HepG2 (cell line): ENCODE results near the gene SKIDA1. TPM values are rescaled to one million over a fixed set of nuclear protein-coding genes. Genes with fewer than 3 reads are reported as not detected.

ENCODE experiments used
- AGO2 ChIP-seq: fragments of 200-400 bp; formaldehyde crosslinking; optimal IDR thresholded peaks from 2 replicates; pipeline ENCODE3; 2017; ENCODE audit warnings: mild to moderate bottlenecking, low read depth, low read length, moderate library complexity
- ARNT ChIP-seq: fragments of 450-650 bp; IDR thresholded peaks from 2 replicates; pipeline ENCODE4 v1.6.1; 2017
- CSRNP1 ChIP-seq: sonication (generic); formaldehyde crosslinking; IDR thresholded peaks from 2 replicates; pipeline ENCODE4 v1.8.1; 2023; ENCODE audit warnings: mild to moderate bottlenecking, missing genetic modification reagents
- E2F5 ChIP-seq: sonication (generic); formaldehyde crosslinking; conservative IDR thresholded peaks from 2 replicates; pipeline ENCODE4 v1.4.0; 2020; ENCODE audit warnings: missing genetic modification reagents
- MAFG ChIP-seq: sonication (generic); formaldehyde crosslinking; IDR thresholded peaks from 2 replicates; pipeline ENCODE4 v1.5.1; 2020; ENCODE audit warnings: mild to moderate bottlenecking, missing genetic modification reagents
- MXD4 ChIP-seq: IDR thresholded peaks from 2 replicates; pipeline ENCODE4 v1.6.1; 2016; ENCODE audit warnings: mild to moderate bottlenecking, missing biosample characterization, missing genetic modification reagents
- NCOR1 ChIP-seq: fragments of 200-600 bp; sonication (generic); IDR thresholded peaks from 2 replicates; pipeline ENCODE4 v1.7.0; 2017; ENCODE audit warnings: antibody characterized with exemption, low read length, borderline replicate concordance
- NONO ChIP-seq, 2 experiments: fragments of 450-650 bp in 1 of 2; sonication (generic) in 1 of 2; formaldehyde crosslinking in 1 of 2; IDR thresholded peaks in 1 of 2; conservative IDR thresholded peaks in 1 of 2; 2 replicates each; pipeline versions ENCODE4 v1.6.1 to v1.8.0; 2017 to 2022; ENCODE audit warnings: mild to moderate bottlenecking in 1 of 2, missing genetic modification reagents in 1 of 2, moderate library complexity in 1 of 2
- NRL ChIP-seq: sonication (generic); formaldehyde crosslinking; IDR thresholded peaks from 2 replicates; pipeline ENCODE4 v1.5.0; 2020; ENCODE audit warnings: missing genetic modification reagents, mild to moderate bottlenecking, moderate library complexity, borderline replicate concordance
- PBX3 ChIP-seq: sonication (generic); formaldehyde crosslinking; IDR thresholded peaks from 2 replicates; pipeline ENCODE4 v1.8.1; 2023; ENCODE audit warnings: missing genetic modification reagents, inconsistent platforms, borderline replicate concordance
- PHF20 ChIP-seq: sonication (generic); formaldehyde crosslinking; IDR thresholded peaks from 2 replicates; pipeline ENCODE4 v1.5.0; 2020; ENCODE audit warnings: mild to moderate bottlenecking, missing genetic modification reagents
- RFX5 ChIP-seq: IDR thresholded peaks from 2 replicates; pipeline ENCODE4 v1.6.1; 2011; ENCODE audit warnings: low read depth, low read length, improper control_type of control experiment
- SATB2 ChIP-seq: sonication (generic); formaldehyde crosslinking; IDR thresholded peaks from 2 replicates; pipeline ENCODE4 v1.5.0; 2020; ENCODE audit warnings: missing genetic modification reagents
- SRSF9 ChIP-seq: fragments of 200-400 bp; formaldehyde crosslinking; IDR thresholded peaks from 2 replicates; pipeline ENCODE4 v1.6.1; 2018; ENCODE audit warnings: borderline replicate concordance, mild to moderate bottlenecking, low read depth, low read length; ENCODE audit not compliant: insufficient read depth, poor library complexity, severe bottlenecking
- TAF1 ChIP-seq: sonication (generic); formaldehyde crosslinking; IDR thresholded peaks from 2 replicates; pipeline ENCODE4 v1.4.0; 2020; ENCODE audit warnings: missing genetic modification reagents
- TBP ChIP-seq: sonication (generic); formaldehyde crosslinking; IDR thresholded peaks from 2 replicates; pipeline ENCODE4 v1.5.0; 2020; ENCODE audit warnings: missing genetic modification reagents
- TCF12 ChIP-seq, 2 experiments: fragments of 450-650 bp in 1 of 2; sonication (generic) in 1 of 2; formaldehyde crosslinking in 1 of 2; IDR thresholded peaks; 2 replicates each; pipeline versions ENCODE4 v1.6.1 to v1.8.0; 2017 to 2022; ENCODE audit warnings: antibody characterized with exemption in 1 of 2, mild to moderate bottlenecking in 1 of 2, missing genetic modification reagents in 1 of 2, moderate library complexity in 1 of 2
- ZBTB1 ChIP-seq: sonication (generic); formaldehyde crosslinking; IDR thresholded peaks from 2 replicates; pipeline ENCODE4 v1.4.0; 2020; ENCODE audit warnings: missing genetic modification reagents, borderline replicate concordance
- ZNF326 ChIP-seq: sonication (generic); formaldehyde crosslinking; IDR thresholded peaks from 2 replicates; pipeline ENCODE4 v1.4.0; 2020; ENCODE audit warnings: missing genetic modification reagents, borderline replicate concordance
- ZNF512 ChIP-seq: sonication (generic); formaldehyde crosslinking; IDR thresholded peaks from 2 replicates; pipeline ENCODE4 v1.4.0; 2020; ENCODE audit warnings: mild to moderate bottlenecking, missing genetic modification reagents
- ZNF577 ChIP-seq: sonication (generic); formaldehyde crosslinking; IDR thresholded peaks from 2 replicates; pipeline ENCODE4 v1.4.0; 2020; ENCODE audit warnings: mild to moderate bottlenecking, low read depth, missing genetic modification reagents, borderline replicate concordance
- polyA plus RNA-seq, 8 experiments: library from polyadenylated mRNA; depleted of rRNA in 3 of 8; stranded (reverse) in 7 of 8; unstranded in 1 of 8; fragments of >200 nt; fragmentation: Illumina TruSeq in 4 of 8; extraction: Trizol in 4 of 8; gene quantifications; 2 replicates each; pipeline versions ENCODE4 v1.2.1 to v1.2.3, GENCODE V29; 2011 to 2016; ENCODE audit warnings: low read depth in 4 of 8, missing spikeins in 1 of 8, mixed read lengths in 1 of 8; ENCODE audit not compliant: insufficient read depth in 1 of 8
- total RNA-seq, 5 experiments: library from RNA; depleted of rRNA; stranded (reverse); fragments of >200 nt; fragmentation: Illumina TruSeq; extraction: Trizol; gene quantifications; 2 replicates each; pipeline ENCODE4 v1.2.3, GENCODE V29; 2016; ENCODE audit warnings: low read depth in 1 of 5
- TF ChIP-seq, protein P1 (sequence below): IDR thresholded peaks from 2 replicates; pipeline ENCODE4 v1.6.1; 2016

SKIDA1 gene
- total and polyA plus RNA-seq, 2 of the 13 experiments (the other 11 are each of a cell fraction or from before 2014, with no cell fraction given), result 0.73 to 1.5 TPM

GRCh38 chr10:21495752-21496342 lies 29.6 kb downstream of the SKIDA1 start (continued):
- TF ChIP-seq E2F5 (CRISPR knock-in tag), result peak; percentile 75
- no peak for TF ChIP-seq ZNF326 (CRISPR knock-in tag)
- no peak for TF ChIP-seq SRSF9
- no peak for TF ChIP-seq RFX5
- TF ChIP-seq TCF12 (IDR thresholded peaks at IDR 0.05), result no peak
- peak; percentile 78 for TF ChIP-seq TCF12 (CRISPR knock-in tag; IDR thresholded peaks at IDR 0.05)
- no peak for TF ChIP-seq ARNT
- TF ChIP-seq PHF20, result peak; percentile 56; the same call in 1 of the 2 replicates
- TF ChIP-seq ZNF512 (CRISPR knock-in tag), result no peak
- no peak for TF ChIP-seq TBP (CRISPR knock-in tag)
- TF ChIP-seq, protein P1, sequence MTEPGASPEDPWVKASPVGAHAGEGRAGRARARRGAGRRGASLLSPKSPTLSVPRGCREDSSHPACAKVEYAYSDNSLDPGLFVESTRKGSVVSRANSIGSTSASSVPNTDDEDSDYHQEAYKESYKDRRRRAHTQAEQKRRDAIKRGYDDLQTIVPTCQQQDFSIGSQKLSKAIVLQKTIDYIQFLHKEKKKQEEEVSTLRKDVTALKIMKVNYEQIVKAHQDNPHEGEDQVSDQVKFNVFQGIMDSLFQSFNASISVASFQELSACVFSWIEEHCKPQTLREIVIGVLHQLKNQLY (CRISPR knock-in tag), result peak; percentile 92
- TF ChIP-seq MXD4 (CRISPR knock-in tag), result peak; percentile 92; the same call in 1 of the 2 replicates
- TF ChIP-seq NONO (IDR thresholded peaks at IDR 0.05), result no peak
- TF ChIP-seq NONO (CRISPR knock-in tag; conservative IDR thresholded peaks at IDR 0.05), result peak; percentile 98
- no peak for TF ChIP-seq MAFG (CRISPR knock-in tag)
- peak; percentile 85 for TF ChIP-seq NCOR1
- no peak for TF ChIP-seq ZNF577 (CRISPR knock-in tag)
- peak; percentile 27; the same call in 1 of the 2 replicates for TF ChIP-seq SATB2 (CRISPR knock-in tag)
- no peak for TF ChIP-seq PBX3 (CRISPR knock-in tag)
- TF ChIP-seq TAF1 (CRISPR knock-in tag), result peak; percentile 87
- TF ChIP-seq CSRNP1 (CRISPR knock-in tag), result peak; percentile 94; the same call in 1 of the 2 replicates
- no peak for TF ChIP-seq NRL
- no peak for TF ChIP-seq AGO2
- TF ChIP-seq ZBTB1 (CRISPR knock-in tag), result no peak
